ENCODE measurements around the gene MEGF6. TPM values are rescaled to one million over a fixed set of nuclear protein-coding genes. Genes with fewer than 3 reads are reported as not detected.

MEGF6 gene
- total RNA-seq, 2 experiments from 2014 or later: 1.7 to 2.5 TPM

DNA sequence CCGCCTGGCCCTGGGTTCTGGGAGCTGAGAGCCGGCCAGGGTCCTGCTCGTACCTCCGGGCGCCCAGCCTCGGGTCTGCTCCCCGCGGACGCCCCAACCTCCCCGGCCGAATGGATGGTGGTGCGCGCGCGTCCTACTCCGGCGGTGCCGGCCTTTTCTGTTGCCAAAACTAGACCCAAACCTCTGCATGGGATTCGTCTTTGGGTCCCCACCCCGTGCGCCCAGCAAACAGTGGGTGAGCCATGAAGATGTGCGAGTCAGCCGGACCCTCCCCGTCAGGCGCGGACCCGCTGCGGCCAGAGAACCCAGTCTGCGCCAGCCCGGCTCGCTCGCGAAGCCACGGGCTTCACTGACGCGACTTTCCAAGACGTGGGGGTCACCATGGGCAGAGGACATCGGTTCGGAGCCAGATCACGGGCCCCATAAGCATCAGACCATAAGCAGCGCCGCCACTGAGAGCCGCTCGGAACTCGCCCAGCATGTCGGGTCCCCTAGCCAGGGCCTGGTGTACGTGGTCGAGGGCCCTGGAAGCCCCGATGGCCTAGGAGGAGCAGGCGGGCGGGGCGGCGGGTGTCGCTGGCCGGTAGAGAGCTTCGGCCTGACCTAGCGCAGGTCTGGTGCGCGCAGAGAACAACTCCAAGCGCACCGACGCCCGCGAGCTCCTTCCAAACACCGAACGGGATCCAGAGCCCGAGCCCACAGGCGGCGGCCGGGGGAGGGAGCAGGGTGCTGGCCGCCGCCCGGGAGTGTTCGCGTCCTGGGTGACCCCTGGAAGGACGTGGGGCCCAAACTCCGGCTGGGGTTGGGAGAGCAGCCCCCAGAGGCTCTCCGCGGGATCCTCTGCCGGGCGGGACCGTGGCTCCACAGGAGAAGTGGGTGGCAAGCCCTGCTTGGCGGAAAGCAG lies 40.0 kb upstream of the MEGF6 start:
- Mint-ChIP-seq H3K4me3 (peak overlapping the region; percentile 32), H3K27ac (no peak overlapping the region), H3K27me3 (peaks cover 44% of the 10 kb centered on the region)

DNA sequence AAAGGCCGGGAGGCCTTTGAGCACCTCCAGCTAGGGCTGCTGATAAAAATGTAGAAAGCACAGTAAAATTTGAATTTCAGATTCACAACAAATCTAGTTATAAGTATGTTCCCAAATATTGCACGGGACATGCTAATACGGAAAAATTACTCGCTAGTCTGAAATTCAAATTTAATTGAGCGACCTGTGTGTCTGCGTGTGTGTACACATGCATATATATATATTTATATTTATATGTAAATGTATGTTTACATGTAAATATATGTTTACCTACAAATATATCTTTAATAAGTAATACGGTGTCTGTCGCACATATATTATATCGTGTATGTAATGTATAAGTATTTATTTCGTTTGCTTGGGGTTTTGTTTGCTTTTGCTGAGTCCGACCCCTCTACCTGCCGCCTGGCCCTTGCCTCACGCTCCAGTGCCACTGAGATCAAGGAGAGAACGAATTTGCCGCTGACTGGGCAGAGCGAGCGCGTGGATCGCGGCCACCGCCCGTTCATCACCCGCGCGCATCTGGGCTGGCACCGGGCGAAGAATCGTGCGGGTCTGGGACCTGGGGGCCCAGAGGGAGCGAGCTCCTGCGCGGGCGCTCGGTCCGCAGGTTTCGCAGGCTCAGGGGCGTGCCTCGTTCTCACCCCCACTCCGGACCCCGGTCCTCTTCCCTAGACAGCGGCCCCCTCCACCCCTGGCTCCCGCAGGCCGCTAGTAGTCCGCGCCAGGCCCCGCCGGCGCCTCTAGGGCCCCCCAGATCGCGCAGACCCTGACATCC lies 39.1 kb upstream of the MEGF6 start:
- H3K36me3 Mint-ChIP-seq: peaks cover 3% of the 10 kb centered on the region
- H3K27me3 Mint-ChIP-seq: peaks cover 36% of the 10 kb centered on the region
- H3K4me3 Mint-ChIP-seq: peak overlapping the region; percentile 80
- H3K27ac Mint-ChIP-seq: no peak overlapping the region
- no peak for DNase-seq
- no peaks in the 10 kb centered on the region for H3K9me3 Mint-ChIP-seq
- peaks cover 22% of the 10 kb centered on the region for H3K4me1 Mint-ChIP-seq

More for the DNA sequence above, 40.0 kb upstream of the MEGF6 start:
- no peaks in the 10 kb centered on the region for H3K9me3 Mint-ChIP-seq
- peaks cover 24% of the 10 kb centered on the region for H3K4me1 Mint-ChIP-seq
- H3K36me3 Mint-ChIP-seq: peaks cover 3% of the 10 kb centered on the region
- DNase-seq: no peak

DNA sequence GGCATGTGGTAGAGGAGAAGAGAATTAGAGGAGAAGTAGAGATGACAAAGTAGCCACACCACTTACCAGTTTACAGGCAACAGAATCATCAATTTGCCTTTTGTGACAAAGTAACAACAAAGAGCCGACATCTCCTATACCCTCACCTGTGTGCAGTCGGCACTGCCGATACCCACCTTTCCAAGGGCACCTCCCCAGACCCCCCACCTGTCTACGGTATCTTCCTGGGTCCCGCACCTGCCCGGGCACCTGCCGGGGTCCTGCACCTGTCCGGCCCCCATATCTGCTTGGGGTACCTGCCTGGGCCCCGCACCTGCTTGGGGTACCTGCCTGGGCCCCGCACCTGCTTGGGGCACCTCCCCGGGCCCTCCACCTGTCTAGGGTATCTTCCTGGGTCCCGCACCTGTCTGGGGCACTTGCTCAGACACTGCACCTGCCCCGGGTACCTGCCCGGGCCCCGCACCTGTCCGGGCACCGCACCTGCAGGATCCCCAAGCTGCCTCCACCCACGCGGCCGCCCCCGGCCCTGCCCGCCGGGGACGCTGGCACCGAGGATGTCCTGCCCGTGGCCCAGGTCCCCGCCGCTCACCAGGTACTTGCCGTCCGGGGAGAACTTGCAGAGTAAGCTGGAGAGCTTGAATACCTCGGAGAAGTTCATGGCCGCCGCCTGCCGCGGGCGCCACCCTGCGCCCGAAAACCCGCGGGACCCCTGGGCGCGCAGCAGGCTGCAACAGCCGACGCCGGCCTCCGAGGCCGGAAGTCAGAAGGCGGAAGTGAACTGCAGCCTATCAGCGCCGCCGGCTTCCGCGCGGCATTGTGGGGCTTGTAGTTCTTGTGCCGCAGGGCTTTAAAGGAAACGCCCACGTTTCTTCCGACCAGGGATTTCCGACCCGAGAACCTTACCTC lies 38.3 kb upstream of the MEGF6 start, which contains the start of gene WRAP73:
Gene WRAP73, minus strand, starts transcription at position 762 of the 906 bp plus-strand sequence. Its CDS starts 104 bp downstream, at position 658.
- Mint-ChIP-seq H3K9me3 (no peaks in the 10 kb centered on the region), H3K36me3 (peaks cover 3% of the 10 kb centered on the region), H3K27ac (no peak within 1 kb of the TSS), H3K27me3 (peaks cover 27% of the 10 kb centered on the region), H3K4me3 (peak within 1 kb of the TSS; percentile 80), H3K4me1 (peaks cover 22% of the 10 kb centered on the region)
- DNase-seq: peak; percentile 93

GRCh38 chr1:3646596-3646995 lies 35.3 kb upstream of the MEGF6 start:
- Mint-ChIP-seq H3K27me3 (peaks cover 11% of the 10 kb centered on the region), H3K4me3 (no peak overlapping the region), H3K27ac (no peak overlapping the region), H3K36me3 (peaks cover 3% of the 10 kb centered on the region), H3K9me3 (no peaks in the 10 kb centered on the region), H3K4me1 (peaks cover 22% of the 10 kb centered on the region)
- no peak for DNase-seq

GRCh38 chr1:3645666-3646355 lies 34.5 kb upstream of the MEGF6 start:
- Mint-ChIP-seq H3K27me3 (peaks cover 4% of the 10 kb centered on the region), H3K9me3 (no peaks in the 10 kb centered on the region), H3K27ac (no peak overlapping the region), H3K4me1 (peaks cover 19% of the 10 kb centered on the region), H3K4me3 (no peak overlapping the region), H3K36me3 (peaks cover 3% of the 10 kb centered on the region)
- DNase-seq: no peak

DNA sequence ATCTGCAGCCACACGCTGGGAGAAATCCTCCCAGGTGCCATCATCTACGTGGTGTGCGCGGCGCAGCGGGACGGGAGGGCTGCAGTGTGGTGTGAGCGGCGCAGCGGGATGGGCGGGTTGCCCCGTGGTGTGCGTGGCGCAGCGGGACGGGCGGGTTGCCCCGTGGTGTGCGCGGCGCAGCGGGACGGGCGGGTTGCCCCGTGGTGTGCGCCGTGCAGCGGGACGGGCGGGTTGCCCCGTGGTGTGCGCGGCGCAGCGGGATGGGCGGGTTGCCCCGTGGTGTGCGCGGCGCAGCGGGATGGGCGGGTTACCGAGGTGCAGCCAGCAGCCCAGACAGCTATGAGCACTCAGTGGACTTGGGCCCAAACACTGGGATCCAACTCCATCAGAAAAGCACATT lies 33.9 kb upstream of the MEGF6 start:
- no peak overlapping the region for H3K27ac Mint-ChIP-seq
- peaks cover 3% of the 10 kb centered on the region for H3K36me3 Mint-ChIP-seq
- no peaks in the 10 kb centered on the region for H3K9me3 Mint-ChIP-seq
- peaks cover 17% of the 10 kb centered on the region for H3K4me1 Mint-ChIP-seq
- peaks cover under 1% of the 10 kb centered on the region for H3K27me3 Mint-ChIP-seq
- no peak overlapping the region for H3K4me3 Mint-ChIP-seq
- DNase-seq: no peak

GRCh38 chr1:3644273-3644672 lies 33.0 kb upstream of the MEGF6 start:
- Mint-ChIP-seq H3K27ac (no peak overlapping the region), H3K27me3 (no peaks in the 10 kb centered on the region), H3K4me3 (no peak overlapping the region), H3K36me3 (peaks cover 3% of the 10 kb centered on the region), H3K9me3 (no peaks in the 10 kb centered on the region), H3K4me1 (peaks cover 17% of the 10 kb centered on the region)
- no peak for DNase-seq

DNA sequence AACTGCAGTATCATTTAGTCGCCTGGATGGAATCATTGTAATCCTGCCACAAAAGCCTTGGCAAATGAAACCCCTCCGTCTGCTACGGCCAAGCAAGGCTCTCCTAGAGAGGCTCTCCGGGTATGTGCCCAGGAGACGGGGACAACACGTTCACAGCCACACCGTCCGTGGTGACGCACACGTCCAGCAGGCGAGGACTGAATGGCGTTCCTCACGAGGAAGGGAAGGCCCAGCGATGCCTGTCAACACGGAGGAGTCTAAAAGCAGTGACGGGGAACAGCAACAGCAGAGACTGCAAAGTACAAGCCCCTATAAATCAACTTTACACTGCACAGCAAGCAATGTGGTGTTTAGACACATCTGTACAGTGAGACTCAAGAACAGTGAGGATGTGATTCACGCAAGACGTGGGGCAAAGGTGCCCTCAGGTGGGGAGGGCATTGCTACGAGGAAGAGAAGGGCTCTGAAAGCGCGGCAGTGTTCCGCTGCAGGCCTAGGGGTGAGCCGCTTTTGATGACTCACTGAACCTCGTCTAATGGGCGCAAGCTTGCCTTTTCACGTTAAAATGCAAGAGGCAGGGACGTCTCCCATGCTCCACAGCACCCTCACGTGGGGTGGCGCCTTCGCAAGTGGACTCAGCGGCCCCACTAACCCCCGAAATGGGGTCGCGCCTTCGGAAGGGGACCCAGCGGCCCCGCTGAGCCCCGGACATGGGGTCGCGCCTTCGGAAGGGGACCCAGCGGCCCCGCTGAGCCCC lies 31.8 kb upstream of the MEGF6 start:
- H3K27me3 Mint-ChIP-seq: no peaks in the 10 kb centered on the region
- no peak overlapping the region for H3K27ac Mint-ChIP-seq
- peaks cover 5% of the 10 kb centered on the region for H3K4me1 Mint-ChIP-seq
- no peak overlapping the region for H3K4me3 Mint-ChIP-seq
- no peak for DNase-seq
- no peaks in the 10 kb centered on the region for H3K9me3 Mint-ChIP-seq
- H3K36me3 Mint-ChIP-seq: no peaks in the 10 kb centered on the region

GRCh38 chr1:3641816-3642215 lies 30.5 kb upstream of the MEGF6 start:
- Mint-ChIP-seq H3K36me3 (no peaks in the 10 kb centered on the region), H3K27me3 (no peaks in the 10 kb centered on the region), H3K27ac (no peak overlapping the region), H3K4me1 (no peaks in the 10 kb centered on the region), H3K9me3 (no peaks in the 10 kb centered on the region), H3K4me3 (no peak overlapping the region)
- DNase-seq: no peak

- H3K4me1 Mint-ChIP-seq: no peaks in the 10 kb centered on the region
- no peaks in the 10 kb centered on the region for H3K27me3 Mint-ChIP-seq
- H3K9me3 Mint-ChIP-seq: no peaks in the 10 kb centered on the region
- H3K36me3 Mint-ChIP-seq: no peaks in the 10 kb centered on the region
- H3K4me3 Mint-ChIP-seq: no peak overlapping the region
- no peak for DNase-seq
- H3K27ac Mint-ChIP-seq: no peak overlapping the region
Observed at GRCh38 chr1:3641046-3641760, 29.9 kb upstream of the MEGF6 start.

DNA sequence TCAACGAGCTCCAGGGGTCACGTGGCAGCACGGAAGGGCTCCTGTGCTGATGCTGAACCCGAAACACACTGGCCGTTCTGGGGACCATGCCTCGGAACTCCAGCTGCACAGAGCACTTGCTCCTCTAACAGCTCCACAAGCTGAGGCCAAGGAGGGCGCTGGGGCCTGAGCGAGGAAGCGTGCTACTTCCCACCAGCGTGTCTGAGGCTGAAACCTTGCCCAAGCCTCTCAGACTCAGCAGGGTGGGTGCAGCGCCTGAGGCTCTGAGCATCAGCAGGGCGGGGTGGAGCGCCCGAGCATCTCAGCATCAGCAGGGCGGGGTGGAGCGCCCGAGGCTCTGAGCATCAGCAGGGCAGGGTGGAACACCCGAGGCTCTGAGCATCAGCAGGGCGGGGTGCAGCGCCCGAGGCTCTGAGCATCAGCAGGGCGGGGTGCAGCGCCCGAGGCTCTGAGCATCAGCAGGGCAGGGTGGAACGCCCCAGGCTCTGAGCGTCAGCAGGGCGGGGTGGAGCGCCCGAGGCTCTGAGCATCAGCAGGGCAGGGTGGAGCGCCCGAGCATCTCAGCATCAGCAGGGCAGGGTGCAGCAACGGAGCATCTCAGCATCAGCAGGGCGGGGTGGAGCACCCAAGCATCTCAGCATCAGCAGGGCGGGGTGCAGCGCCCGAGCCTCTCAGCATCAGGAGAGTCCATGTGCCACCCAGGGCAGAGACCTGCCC lies 29.0 kb upstream of the MEGF6 start:
- peaks cover 1% of the 10 kb centered on the region for H3K36me3 Mint-ChIP-seq
- no peak for DNase-seq
- no peaks in the 10 kb centered on the region for H3K27me3 Mint-ChIP-seq
- H3K9me3 Mint-ChIP-seq: no peaks in the 10 kb centered on the region
- no peak overlapping the region for H3K27ac Mint-ChIP-seq
- H3K4me1 Mint-ChIP-seq: no peaks in the 10 kb centered on the region
- no peak overlapping the region for H3K4me3 Mint-ChIP-seq

- Mint-ChIP-seq H3K4me1 (no peaks in the 10 kb centered on the region), H3K27me3 (no peaks in the 10 kb centered on the region), H3K36me3 (peaks cover 3% of the 10 kb centered on the region), H3K27ac (no peak overlapping the region), H3K9me3 (no peaks in the 10 kb centered on the region), H3K4me3 (no peak overlapping the region)
- no peak for DNase-seq
Observed at GRCh38 chr1:3639397-3639911, 28.1 kb upstream of the MEGF6 start.

All from activated naive CD8-positive, alpha-beta T cell treated with anti-CD3 and anti-CD28 coated beads for 36 hours (primary cell).